K562 (cell line): Measurements from ENCODE around the gene ANKDD1A. TPM values are rescaled to one million over a fixed set of nuclear protein-coding genes. Genes with fewer than 3 reads are reported as not detected.

ENCODE experiments used
- ATF1 ChIP-seq, 2 experiments: fragments of 450-650 bp in 1 of 2; IDR thresholded peaks; 2 replicates each; pipeline ENCODE4 v1.6.1; 2016; ENCODE audit warnings: missing compliant biosample characterization in 1 of 2, missing genetic modification characterization in 1 of 2
- ATF4 ChIP-seq: fragments of 450-650 bp; formaldehyde crosslinking; IDR thresholded peaks from 2 replicates; pipeline ENCODE4 v1.4.0; 2022; ENCODE audit warnings: mild to moderate bottlenecking, moderate library complexity
- ESRRA ChIP-seq: fragments of 450-650 bp; IDR thresholded peaks from 2 replicates; pipeline ENCODE4 v1.6.1; 2014; ENCODE audit warnings: low read depth, mild to moderate bottlenecking, moderate library complexity, borderline replicate concordance
- ESRRB ChIP-seq: fragments of 250-450 bp; sonication (Bioruptor Pico); IDR thresholded peaks from 2 replicates; pipeline ENCODE4 v1.5.0; 2020; ENCODE audit warnings: mild to moderate bottlenecking, moderate library complexity, borderline replicate concordance
- ETV5 ChIP-seq: sonication (generic); formaldehyde crosslinking; IDR thresholded peaks from 2 replicates; pipeline ENCODE4 v1.4.0; 2020; ENCODE audit warnings: low read depth, mild to moderate bottlenecking, missing genetic modification reagents
- KLF13 ChIP-seq: fragments of 450-650 bp; IDR thresholded peaks from 2 replicates; pipeline ENCODE4 v1.6.1; 2016; ENCODE audit warnings: missing genetic modification characterization, low read depth, mild to moderate bottlenecking, missing compliant biosample characterization, moderate library complexity, borderline replicate concordance
- MAFF ChIP-seq: IDR thresholded peaks from 2 replicates; pipeline ENCODE4 v1.6.1; 2012; ENCODE audit warnings: low read length, improper control_type of control experiment
- MEF2D ChIP-seq: conservative IDR thresholded peaks from 2 replicates; pipeline ENCODE4 v1.6.1; 2016; ENCODE audit warnings: low read depth, missing genetic modification characterization, missing compliant biosample characterization
- NFIC ChIP-seq: fragments of 450-650 bp; IDR thresholded peaks from 2 replicates; pipeline ENCODE4 v1.6.1; 2017; ENCODE audit warnings: mild to moderate bottlenecking, inconsistent platforms
- SMARCA4 ChIP-seq: fragments of 450-650 bp; IDR thresholded peaks from 2 replicates; pipeline ENCODE4 v1.6.1; 2016
- SMARCC2 ChIP-seq: fragments of 450-650 bp; IDR thresholded peaks from 2 replicates; pipeline ENCODE4 v1.6.1; 2017; ENCODE audit warnings: antibody characterized with exemption, moderate library complexity, mild to moderate bottlenecking, low read depth
- SNIP1 ChIP-seq: fragments of 450-650 bp; IDR thresholded peaks from 2 replicates; pipeline ENCODE4 v1.7.1; 2017; ENCODE audit warnings: low read depth, mild to moderate bottlenecking
- SREBF1 ChIP-seq: fragments of 150-350 bp; IDR thresholded peaks from 2 replicates; pipeline ENCODE4 v1.6.1; 2014; ENCODE audit warnings: antibody characterized with exemption, low read depth, low read length, borderline replicate concordance
- THRAP3 ChIP-seq: fragments of 450-650 bp; IDR thresholded peaks from 2 replicates; pipeline ENCODE4 v1.6.1; 2016; ENCODE audit warnings: mild to moderate bottlenecking, inconsistent platforms, borderline replicate concordance
- XRCC5 ChIP-seq: fragments of 200-400 bp; formaldehyde crosslinking; IDR thresholded peaks from 2 replicates; pipeline ENCODE4 v1.6.1; 2017; ENCODE audit warnings: low read depth, mild to moderate bottlenecking, low read length
- ZBTB43 ChIP-seq: sonication (generic); formaldehyde crosslinking; IDR thresholded peaks from 2 replicates; pipeline ENCODE4 v1.8.0; 2023; ENCODE audit warnings: mild to moderate bottlenecking, missing genetic modification reagents
- ZFP1 ChIP-seq: fragments of 450-650 bp; formaldehyde crosslinking; IDR thresholded peaks from 2 replicates; pipeline ENCODE4 v1.4.0; 2020; ENCODE audit warnings: mild to moderate bottlenecking, mixed read lengths
- ZNF12 ChIP-seq: sonication (generic); formaldehyde crosslinking; IDR thresholded peaks from 2 replicates; pipeline ENCODE4 v1.4.0; 2020; ENCODE audit warnings: mild to moderate bottlenecking, missing genetic modification reagents
- ZNF239 ChIP-seq: fragments of 250-450 bp; sonication (Bioruptor Pico); IDR thresholded peaks from 2 replicates; pipeline ENCODE4 v1.4.0; 2020; ENCODE audit warnings: mild to moderate bottlenecking
- ZNF395 ChIP-seq: fragments of 200-800 bp; sonication (Bioruptor generic); IDR thresholded peaks from 2 replicates; pipeline ENCODE4 v1.6.1; 2017; ENCODE audit warnings: missing genetic modification characterization, missing compliant biosample characterization
- ZNF583 ChIP-seq: fragments of 250-450 bp; sonication (Bioruptor Pico); IDR thresholded peaks from 2 replicates; pipeline ENCODE4 v1.4.0; 2020
- polyA plus RNA-seq, 8 experiments: library from polyadenylated mRNA; depleted of rRNA in 4 of 8; stranded (reverse) in 5 of 8; unstranded in 3 of 8; fragments of >200 nt; fragmentation: Nextera tagmentation in 2 of 8; fragmentation: Illumina TruSeq in 1 of 8; extraction: Ambion mirVana in 2 of 8; extraction: Trizol in 1 of 8; gene quantifications; 2 replicates each; pipeline versions ENCODE4 v1.2.1 to v1.2.3, GENCODE V29; 2011 to 2014; ENCODE audit warnings: inconsistent platforms in 1 of 8, missing spikeins in 1 of 8
- total RNA-seq, 7 experiments: library from RNA; depleted of rRNA in 6 of 7; stranded (reverse); fragments of >200 nt in 6 of 7; fragmentation: Illumina TruSeq in 2 of 7; extraction: Trizol in 2 of 7; gene quantifications; 2 replicates each; pipeline versions ENCODE4 v1.2.1 to v1.2.3, GENCODE V29; 2011 to 2021; ENCODE audit warnings: low replicate concordance in 1 of 7
- TF ChIP-seq, protein P1 (sequence below): fragments of 450-650 bp; IDR thresholded peaks from 2 replicates; pipeline ENCODE4 v1.7.1; 2018; ENCODE audit warnings: mild to moderate bottlenecking, low read depth; ENCODE audit not compliant: partially characterized antibody

Gene ANKDD1A
- total and polyA plus RNA-seq, 9 of the 15 experiments (the other 6 are each of a cell fraction or from before 2014, with no cell fraction given), result 0.08 to 0.80 (median 0.43) TPM

- TF ChIP-seq, protein P1, sequence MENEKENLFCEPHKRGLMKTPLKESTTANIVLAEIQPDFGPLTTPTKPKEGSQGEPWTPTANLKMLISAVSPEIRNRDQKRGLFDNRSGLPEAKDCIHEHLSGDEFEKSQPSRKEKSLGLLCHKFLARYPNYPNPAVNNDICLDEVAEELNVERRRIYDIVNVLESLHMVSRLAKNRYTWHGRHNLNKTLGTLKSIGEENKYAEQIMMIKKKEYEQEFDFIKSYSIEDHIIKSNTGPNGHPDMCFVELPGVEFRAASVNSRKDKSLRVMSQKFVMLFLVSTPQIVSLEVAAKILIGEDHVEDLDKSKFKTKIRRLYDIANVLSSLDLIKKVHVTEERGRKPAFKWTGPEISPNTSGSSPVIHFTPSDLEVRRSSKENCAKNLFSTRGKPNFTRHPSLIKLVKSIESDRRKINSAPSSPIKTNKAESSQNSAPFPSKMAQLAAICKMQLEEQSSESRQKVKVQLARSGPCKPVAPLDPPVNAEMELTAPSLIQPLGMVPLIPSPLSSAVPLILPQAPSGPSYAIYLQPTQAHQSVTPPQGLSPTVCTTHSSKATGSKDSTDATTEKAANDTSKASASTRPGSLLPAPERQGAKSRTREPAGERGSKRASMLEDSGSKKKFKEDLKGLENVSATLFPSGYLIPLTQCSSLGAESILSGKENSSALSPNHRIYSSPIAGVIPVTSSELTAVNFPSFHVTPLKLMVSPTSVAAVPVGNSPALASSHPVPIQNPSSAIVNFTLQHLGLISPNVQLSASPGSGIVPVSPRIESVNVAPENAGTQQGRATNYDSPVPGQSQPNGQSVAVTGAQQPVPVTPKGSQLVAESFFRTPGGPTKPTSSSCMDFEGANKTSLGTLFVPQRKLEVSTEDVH, result no peak
- no peak for TF ChIP-seq ZNF239 (CRISPR knock-in tag)
- TF ChIP-seq MEF2D (tag), result peak; percentile 52; the same call in 1 of the 2 replicates
- 0 out of 2 replicates have a peak, but pooled peaks have one; percentile 22 for TF ChIP-seq ETV5 (CRISPR knock-in tag)
- TF ChIP-seq ESRRA, result no peak
- peak; percentile 36; the same call in 1 of the 2 replicates for TF ChIP-seq SMARCA4
- TF ChIP-seq ATF1 (CRISPR knock-in tag; IDR thresholded peaks at IDR 0.05), result no peak
- peak; percentile 85 for TF ChIP-seq ATF1 (tag; IDR thresholded peaks at IDR 0.05)
- no peak for TF ChIP-seq ZNF12
- TF ChIP-seq SREBF1, result no peak
- TF ChIP-seq NFIC, result no peak
- TF ChIP-seq ZNF395 (CRISPR knock-in tag), result peak; percentile 78
- no peak for TF ChIP-seq MAFF
- no peak for TF ChIP-seq ESRRB (CRISPR knock-in tag)
- no peak for TF ChIP-seq ZFP1 (CRISPR knock-in tag)
- TF ChIP-seq KLF13 (tag), result no peak
- TF ChIP-seq THRAP3, result 0 out of 2 replicates have a peak, but pooled peaks have one; percentile 39
- no peak for TF ChIP-seq ATF4 (CRISPR knock-in tag)
- no peak for TF ChIP-seq ZNF583 (CRISPR knock-in tag)
- peak; percentile 43; the same call in 1 of the 2 replicates for TF ChIP-seq SNIP1
- TF ChIP-seq XRCC5, result peak; percentile 36; the same call in 1 of the 2 replicates
- TF ChIP-seq ZBTB43 (CRISPR knock-in tag), result no peak
- no peak for TF ChIP-seq SMARCC2
These were observed 18.0 kb upstream of the ANKDD1A start (continued) for GRCh38 chr15:64893481-64894394.
